22Rv1 (cell line): Measurements from ENCODE around the gene KIAA1614.

ENCODE experiments used
- H3K27ac ChIP-seq: fragments of 450-650 bp; 2 replicates; pipeline ENCODE4 v1.5.1; 2017
- CTCF ChIP-seq: fragments of 450-650 bp; IDR thresholded peaks from 2 replicates; pipeline ENCODE4 v1.5.1; 2017; ENCODE audit warnings: mild to moderate bottlenecking
- ZFX ChIP-seq: fragments of 450-650 bp; IDR thresholded peaks from 2 replicates; pipeline ENCODE4 v1.6.1; 2017; ENCODE audit warnings: antibody characterized with exemption, borderline replicate concordance

The KIAA1614 gene

GRCh38 chr1:180887841-180888240 is 24.9 kb upstream of the KIAA1614 start:
- no peak overlapping the region for H3K27ac ChIP-seq
- TF ChIP-seq CTCF: no peak
- no peak for TF ChIP-seq ZFX

DNA sequence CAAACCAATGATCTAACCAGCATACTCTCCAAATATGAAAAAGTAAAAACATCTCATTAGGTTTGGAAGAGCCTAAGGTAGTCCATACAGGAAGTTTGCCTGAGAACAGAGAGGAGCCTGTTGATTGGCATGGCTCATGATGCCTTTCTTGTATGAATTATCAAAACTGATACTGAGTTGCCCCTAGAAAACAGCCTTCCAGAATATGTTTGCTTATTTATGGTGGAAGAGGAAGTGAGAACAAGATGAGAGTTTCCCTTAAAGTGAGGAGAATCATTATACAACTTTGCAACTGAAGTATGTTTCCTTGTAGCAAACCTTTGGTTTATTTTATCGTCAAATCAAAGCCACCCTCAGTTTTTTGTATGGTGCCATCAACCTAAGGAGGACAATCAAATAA is 23.8 kb upstream of the KIAA1614 start:
- H3K27ac ChIP-seq: no peak overlapping the region
- no peak for TF ChIP-seq ZFX
- no peak for TF ChIP-seq CTCF

DNA sequence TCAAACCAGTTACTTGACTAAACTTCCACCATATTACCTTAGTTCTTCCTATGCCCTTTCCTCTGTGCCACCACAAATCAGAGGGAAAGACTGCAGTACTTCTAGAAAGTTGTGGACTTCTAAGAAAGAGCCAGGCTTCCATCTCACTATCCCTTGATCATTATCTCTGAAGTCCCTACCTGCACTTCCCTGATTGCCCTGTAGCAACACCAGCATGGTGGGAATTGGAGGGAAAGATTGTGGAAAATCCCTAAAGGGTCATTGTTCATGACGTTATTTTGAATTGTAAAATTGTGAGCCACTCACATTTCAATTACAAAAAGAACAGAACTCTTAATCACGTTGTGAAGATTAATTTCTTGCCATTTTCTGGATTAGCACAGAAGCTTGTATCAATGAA is 23.4 kb upstream of the KIAA1614 start:
- TF ChIP-seq ZFX: no peak
- TF ChIP-seq CTCF: no peak
- no peak overlapping the region for H3K27ac ChIP-seq

DNA sequence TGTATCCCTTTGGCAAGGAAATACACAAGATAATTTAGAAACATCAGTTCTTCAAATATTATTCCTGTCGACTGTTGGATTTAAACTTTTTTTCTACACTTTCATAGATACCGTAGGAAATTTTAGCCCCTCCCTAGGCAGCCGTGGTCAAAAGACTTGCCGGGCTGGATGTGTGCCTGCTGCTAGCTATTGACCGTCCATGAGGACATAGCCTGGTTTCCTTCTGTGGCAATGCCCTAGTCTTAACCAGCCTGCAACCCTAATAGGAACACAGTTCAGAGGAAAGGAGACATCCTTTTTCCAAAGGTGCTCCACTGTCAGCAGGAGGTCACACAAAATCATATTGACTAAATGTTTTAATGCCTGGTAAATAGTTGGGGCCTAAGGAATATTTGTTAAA is 20.4 kb upstream of the KIAA1614 start:
- no peak for TF ChIP-seq ZFX
- H3K27ac ChIP-seq: no peak overlapping the region

DNA sequence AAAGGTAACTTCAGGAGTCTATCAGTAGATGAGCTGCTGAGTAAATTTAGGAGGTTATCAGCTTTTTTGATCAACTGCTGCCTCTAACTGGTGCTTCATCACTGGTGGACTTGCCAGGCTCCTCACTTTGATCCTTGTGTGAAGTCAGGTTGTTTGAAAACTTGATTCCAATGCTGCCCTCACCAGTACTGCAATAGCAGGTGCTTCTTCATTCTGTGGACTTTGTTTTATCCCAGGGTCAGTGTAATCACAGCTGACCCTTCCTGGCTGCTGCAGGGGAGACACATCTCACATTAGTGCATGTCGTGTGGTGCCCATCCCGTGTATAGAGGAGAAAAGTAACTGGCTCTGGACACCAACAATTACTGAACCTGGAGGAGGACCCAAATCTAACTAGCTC is 20.0 kb upstream of the KIAA1614 start:
- TF ChIP-seq ZFX (no peak), CTCF (no peak)
- no peak overlapping the region for H3K27ac ChIP-seq

- no peak overlapping the region for H3K27ac ChIP-seq
- TF ChIP-seq CTCF: no peak
- no peak for TF ChIP-seq ZFX
Measured at GRCh38 chr1:180893614-180894013, 19.1 kb upstream of the KIAA1614 start.

DNA sequence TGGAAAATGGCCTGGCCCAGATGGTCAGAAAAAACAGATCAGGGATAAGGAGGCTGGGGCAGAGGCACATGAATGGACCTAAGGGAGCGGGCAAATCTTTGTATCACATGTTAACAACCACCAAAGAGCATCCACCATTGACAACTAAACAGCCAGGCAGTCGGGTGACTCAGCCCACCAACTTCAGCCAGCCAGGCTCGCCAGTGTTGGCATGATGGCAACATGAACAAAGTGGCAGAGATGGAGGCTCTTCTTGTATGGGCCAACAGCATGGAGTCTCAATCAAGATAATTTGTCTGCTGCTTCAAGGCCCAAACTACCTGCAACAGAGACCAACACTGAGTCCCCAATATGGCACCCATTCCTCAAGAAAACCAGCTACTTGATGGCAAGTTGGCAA is 16.5 kb upstream of the KIAA1614 start:
- no peak overlapping the region for H3K27ac ChIP-seq
- no peak for TF ChIP-seq ZFX
- TF ChIP-seq CTCF: no peak

DNA sequence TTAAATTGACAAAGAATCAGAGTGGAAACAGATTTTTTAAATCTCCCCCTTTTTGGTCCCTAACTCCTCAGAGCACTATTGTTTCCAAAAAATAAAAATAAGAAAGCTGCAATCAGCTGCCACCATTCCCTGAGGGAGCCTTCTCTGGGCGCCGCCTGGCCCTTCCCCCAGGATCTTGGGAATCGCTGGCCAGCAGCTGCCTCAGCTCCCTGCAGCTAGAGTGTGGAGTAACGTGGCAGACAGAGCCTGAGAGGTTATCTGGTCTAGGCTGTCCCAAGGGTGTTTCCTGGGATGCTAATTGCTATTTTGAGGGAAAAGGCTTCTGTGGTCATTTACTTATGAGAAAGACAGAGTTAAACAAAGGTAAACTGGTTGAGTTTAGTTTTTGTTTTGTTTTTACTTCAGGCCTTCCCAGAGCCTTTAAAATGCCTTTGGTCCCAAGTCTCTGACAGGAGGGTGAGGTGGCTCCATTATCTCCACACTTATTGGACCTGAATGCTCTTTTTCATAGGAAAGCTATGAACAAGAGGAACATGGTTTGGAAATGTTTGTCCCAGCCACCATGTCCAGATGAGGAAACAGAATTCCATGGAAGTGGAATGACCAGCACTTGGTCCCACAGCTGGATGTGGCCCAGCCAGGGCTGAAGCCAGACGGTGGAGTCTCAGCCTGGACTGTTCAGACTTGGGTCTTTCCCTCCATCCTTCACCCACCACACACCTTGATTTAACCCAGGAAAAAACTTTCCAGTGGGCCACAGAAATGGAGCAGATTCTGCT is 14.1 kb upstream of the KIAA1614 start:
- no peak overlapping the region for H3K27ac ChIP-seq
- no peak for TF ChIP-seq ZFX
- TF ChIP-seq CTCF: no peak
